IPS-15b (cell line): ENCODE data around the gene SLC35G3.

ENCODE experiments used
- H3K27me3 ChIP-seq: one replicate; pipeline ENCODE4 v1.6.1; 2013; ENCODE audit warnings: low read length; ENCODE audit not compliant: control insufficient read depth, insufficient read depth
- H3K36me3 ChIP-seq: one replicate; pipeline ENCODE4 v1.6.1; 2013; ENCODE audit warnings: low read length; ENCODE audit not compliant: control insufficient read depth, insufficient read depth
- H3K4me1 ChIP-seq: one replicate; pipeline ENCODE4 v1.6.1; 2013; ENCODE audit warnings: mild to moderate bottlenecking, low read length; ENCODE audit not compliant: control insufficient read depth, insufficient read depth
- H3K4me3 ChIP-seq: one replicate; pipeline ENCODE4 v1.5.1; 2013; ENCODE audit warnings: low read depth, low read length
- H3K9ac ChIP-seq: one replicate; pipeline ENCODE4 v1.6.1; 2013; ENCODE audit warnings: low read depth, mild to moderate bottlenecking, low read length
- H3K9me3 ChIP-seq: one replicate; pipeline ENCODE4 v1.6.1; 2013; ENCODE audit warnings: mild to moderate bottlenecking, low read length; ENCODE audit not compliant: control insufficient read depth, insufficient read depth

Gene SLC35G3

GRCh38 chr17:35146214-35146833 lies 47.9 kb downstream of the SLC35G3 start:
- Histone ChIP-seq H3K9me3 (no peaks in the 10 kb centered on the region), H3K27me3 (no peaks in the 10 kb centered on the region), H3K9ac (no peak overlapping the region), H3K4me1 (peaks cover 3% of the 10 kb centered on the region), H3K4me3 (no peak overlapping the region), H3K36me3 (peaks cover 4% of the 10 kb centered on the region)

DNA sequence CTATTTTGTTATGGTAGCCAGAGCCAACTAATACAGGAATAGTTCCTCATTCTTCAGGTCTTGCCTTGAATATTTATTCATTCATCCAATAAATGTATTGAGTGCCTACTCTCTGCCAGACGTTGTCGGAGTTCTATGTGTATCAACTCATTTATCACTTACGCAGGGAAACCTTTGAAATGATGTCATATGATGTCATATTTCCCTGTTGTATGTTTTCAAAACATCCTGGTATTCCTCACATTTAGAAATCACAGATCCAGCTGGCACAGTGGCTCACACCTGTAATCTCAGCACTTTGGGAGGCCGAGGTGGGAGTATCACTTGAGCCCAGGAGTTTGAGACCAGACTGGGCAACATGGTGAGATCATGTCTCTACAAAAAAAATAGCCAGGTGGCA lies 49.4 kb downstream of the SLC35G3 start:
- H3K9ac ChIP-seq, result no peak overlapping the region
- H3K9me3 ChIP-seq, result no peaks in the 10 kb centered on the region
- no peaks in the 10 kb centered on the region for H3K27me3 ChIP-seq
- H3K4me3 ChIP-seq, result no peak overlapping the region
- peaks cover 3% of the 10 kb centered on the region for H3K4me1 ChIP-seq
- H3K36me3 ChIP-seq, result peaks cover 4% of the 10 kb centered on the region
